Cardiac atrium fibroblast (primary cell): ENCODE measurements around the gene MEMO1. TPM values are rescaled to one million over a fixed set of nuclear protein-coding genes. Genes with fewer than 3 reads are reported as not detected.

ENCODE experiments used
- total RNA-seq: library from RNA; depleted of rRNA; stranded (reverse); fragments of >200 nt; gene quantifications from 2 replicates; pipeline ENCODE4 v1.2.3, GENCODE V29; 2015

Gene MEMO1
- 41.2 and 50.9 TPM in 2 replicates for total RNA-seq

DNA sequence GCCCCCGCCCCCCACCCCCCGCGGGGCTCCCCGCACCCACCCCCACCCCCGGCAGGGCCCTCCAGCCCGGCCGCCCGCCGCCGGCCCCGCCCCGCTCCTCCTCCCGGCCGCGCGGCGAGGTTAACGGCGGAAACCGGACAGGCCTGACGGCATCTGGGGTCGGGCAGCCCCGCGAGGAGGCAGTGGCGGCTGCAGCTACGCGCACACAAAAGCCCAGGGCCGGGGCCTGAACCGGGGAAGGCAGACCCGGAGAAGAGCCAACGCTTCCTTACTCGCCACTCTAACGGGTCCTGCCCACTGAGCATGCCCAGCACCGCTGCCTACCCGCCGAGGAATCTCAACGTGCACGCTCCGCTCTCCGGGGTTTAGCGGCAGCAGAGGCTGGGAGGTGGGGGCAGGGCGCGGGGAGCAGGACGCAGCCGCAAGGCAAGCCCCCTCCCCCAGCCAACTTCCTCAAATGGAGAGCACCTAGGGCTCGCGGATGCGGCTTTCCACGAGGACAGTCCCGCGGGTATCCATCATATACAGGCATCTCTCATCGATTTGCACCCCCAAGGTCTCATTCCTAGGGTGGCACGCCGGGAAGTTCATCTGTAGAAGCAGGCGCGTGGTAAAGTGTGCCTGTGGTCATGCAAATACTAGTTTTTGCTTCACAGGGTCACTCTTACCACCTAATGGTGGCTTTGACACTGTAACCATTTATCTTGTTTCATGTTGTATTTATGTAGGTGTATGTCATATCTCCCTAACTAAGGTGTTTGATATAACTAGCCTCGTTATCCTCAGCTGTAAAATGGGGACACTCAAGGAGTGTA is at the start of gene MEMO1:
Gene MEMO1, minus strand, starts transcription at position 339 of the 815 bp plus-strand sequence. CDS start 761 bp downstream, outside the sequence.

DNA sequence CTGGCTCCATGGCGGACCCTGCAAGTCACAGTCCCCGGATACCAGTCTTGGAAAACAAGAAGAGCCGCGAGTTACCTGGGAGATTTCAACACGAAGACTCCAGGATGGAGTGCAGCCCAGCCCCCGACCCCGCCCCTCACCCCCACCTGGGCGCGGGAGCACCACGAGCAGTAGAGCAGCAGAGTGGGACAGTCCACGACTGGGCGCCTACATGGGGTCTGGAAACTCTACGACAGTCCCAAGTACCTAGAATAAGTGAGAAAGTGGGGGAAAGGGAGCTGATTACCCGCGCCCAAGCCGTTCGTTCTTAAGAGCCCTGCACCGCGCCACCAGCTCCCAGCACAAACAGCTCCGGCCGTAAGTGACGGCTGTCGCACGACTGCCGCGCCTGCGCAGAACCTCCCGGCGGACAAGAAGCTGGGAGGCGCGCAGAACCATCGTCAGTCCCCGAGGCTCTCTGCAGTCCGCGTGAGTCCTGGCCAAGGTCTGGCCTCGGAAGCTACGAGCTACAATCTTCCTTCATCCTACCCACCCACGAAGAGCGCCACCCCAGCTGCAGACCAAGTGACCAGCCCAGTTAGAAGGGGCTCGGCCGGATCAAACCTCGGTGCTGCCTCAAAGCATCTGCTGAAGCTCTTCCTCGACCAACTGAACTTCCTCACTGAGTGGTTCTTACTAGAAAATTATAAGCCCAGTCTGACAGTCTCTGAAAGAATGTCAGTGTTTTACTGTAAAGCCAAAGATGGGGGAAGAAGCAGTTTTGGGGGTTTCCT is 28.8 kb upstream of the MEMO1 start, which contains the start of gene DPY30:
Gene DPY30, minus strand, starts transcription at position 359 of the 773 bp plus-strand sequence. Its CDS starts 349 bp downstream, at position 10.

Other genes with a start within 250 kb of the MEMO1 start
- gene DPY30, start 28.8 kb upstream of the MEMO1 start, total RNA-seq, result 59.8 and 63.9 TPM in 2 replicates
- 9.9 and 17.0 TPM in 2 replicates for gene SPAST, start 52.5 kb upstream of the MEMO1 start, total RNA-seq
- 18.6 and 20.4 TPM in 2 replicates for gene SLC30A6, start 154.9 kb upstream of the MEMO1 start, total RNA-seq